Activated CD4-positive, CD25-positive, alpha-beta regulatory T cell treated with anti-CD3 and anti-CD28 coated beads, Interleukin-2, amount 50 U/mL, for 72 hours (primary cell): ENCODE results near the gene KLHL40.

Experiments
- DNase-seq: peaks from one replicate; pipeline ENCODE4 v3.0.0; 2021

The KLHL40 gene, protein sequence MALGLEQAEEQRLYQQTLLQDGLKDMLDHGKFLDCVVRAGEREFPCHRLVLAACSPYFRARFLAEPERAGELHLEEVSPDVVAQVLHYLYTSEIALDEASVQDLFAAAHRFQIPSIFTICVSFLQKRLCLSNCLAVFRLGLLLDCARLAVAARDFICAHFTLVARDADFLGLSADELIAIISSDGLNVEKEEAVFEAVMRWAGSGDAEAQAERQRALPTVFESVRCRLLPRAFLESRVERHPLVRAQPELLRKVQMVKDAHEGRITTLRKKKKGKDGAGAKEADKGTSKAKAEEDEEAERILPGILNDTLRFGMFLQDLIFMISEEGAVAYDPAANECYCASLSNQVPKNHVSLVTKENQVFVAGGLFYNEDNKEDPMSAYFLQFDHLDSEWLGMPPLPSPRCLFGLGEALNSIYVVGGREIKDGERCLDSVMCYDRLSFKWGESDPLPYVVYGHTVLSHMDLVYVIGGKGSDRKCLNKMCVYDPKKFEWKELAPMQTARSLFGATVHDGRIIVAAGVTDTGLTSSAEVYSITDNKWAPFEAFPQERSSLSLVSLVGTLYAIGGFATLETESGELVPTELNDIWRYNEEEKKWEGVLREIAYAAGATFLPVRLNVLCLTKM

DNA sequence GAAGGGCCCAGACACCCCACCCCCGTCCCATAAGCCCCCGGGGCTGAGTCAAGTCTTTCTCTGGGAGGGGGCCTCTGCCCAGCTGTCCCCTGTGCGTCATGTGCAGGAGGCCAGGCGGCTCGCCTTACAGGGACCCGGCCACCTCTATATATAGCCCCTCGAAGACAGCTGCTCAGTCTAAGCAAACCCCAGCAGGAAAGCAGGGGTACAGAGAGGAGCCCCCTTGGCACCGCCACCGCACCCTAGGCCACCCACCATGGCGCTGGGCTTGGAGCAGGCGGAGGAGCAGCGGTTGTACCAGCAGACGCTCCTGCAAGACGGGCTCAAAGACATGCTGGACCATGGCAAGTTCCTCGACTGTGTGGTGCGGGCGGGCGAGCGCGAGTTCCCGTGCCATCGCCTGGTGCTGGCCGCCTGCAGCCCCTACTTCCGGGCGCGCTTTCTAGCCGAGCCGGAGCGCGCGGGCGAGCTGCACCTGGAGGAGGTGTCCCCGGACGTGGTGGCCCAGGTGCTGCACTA, at the start of gene KLHL40:
Gene KLHL40 (plus strand): TSS at position 175 of the 519 bp plus-strand sequence. CDS start 82 bp downstream, at position 257.
- no peak for DNase-seq

DNA sequence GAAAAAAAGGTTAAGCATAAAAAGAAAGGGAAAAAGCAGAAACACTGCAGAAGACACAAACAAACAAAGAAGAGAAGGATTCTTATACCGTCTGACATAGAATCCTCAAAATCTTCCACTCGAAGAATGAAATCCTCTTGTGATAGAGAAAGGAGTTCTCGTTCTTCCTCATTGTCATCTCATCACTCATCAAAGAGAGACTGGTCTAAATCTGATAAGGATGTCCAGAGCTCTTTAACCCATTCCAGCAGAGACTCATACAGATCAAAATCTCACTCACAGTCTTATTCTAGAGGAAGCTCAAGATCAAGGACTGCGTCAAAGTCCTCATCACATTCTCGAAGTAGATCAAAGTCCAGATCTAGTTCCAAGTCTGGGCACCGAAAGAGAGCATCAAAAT, 48.3 kb upstream of the KLHL40 start:
- DNase-seq: no peak

DNA sequence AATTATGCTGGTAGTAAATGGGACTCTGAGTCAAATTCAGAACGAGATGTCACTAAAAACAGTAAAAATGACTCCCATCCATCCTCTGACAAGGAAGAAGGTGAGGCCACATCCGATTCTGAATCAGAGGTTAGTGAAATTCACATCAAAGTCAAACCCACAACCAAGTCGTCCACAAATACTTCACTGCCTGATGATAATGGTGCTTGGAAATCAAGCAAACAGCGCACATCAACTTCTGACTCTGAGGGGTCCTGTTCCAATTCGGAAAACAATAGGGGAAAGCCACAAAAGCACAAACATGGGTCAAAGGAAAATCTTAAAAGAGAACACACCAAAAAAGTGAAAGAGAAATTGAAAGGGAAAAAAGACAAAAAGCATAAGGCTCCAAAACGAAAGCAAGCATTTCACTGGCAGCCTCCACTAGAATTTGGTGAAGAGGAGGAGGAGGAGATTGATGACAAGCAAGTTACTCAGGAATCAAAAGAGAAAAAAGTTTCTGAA, 46.9 kb upstream of the KLHL40 start:
- no peak for DNase-seq

DNA sequence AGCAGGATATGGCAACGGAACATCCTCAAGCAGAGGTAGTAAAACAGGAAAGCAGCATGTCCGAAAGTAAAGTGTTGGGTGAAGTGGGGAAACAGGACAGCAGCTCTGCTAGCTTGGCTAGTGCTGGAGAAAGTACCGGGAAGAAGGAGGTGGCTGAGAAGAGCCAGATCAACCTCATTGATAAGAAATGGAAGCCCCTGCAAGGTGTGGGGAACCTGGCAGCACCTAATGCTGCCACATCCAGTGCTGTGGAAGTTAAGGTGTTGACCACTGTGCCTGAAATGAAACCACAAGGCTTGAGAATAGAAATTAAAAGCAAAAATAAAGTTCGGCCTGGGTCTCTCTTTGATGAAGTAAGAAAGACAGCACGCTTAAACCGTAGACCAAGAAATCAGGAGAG, 46.1 kb upstream of the KLHL40 start:
- no peak for DNase-seq

GRCh38 chr3:42640129-42640528, 45.2 kb upstream of the KLHL40 start:
- DNase-seq: no peak

GRCh38 chr3:42640771-42641370, 44.5 kb upstream of the KLHL40 start:
- DNase-seq: no peak

GRCh38 chr3:42647821-42648459, 37.4 kb upstream of the KLHL40 start:
- DNase-seq: no peak

GRCh38 chr3:42649006-42649405, 36.3 kb upstream of the KLHL40 start:
- no peak for DNase-seq

- DNase-seq: no peak
These were observed 35.6 kb upstream of the KLHL40 start for GRCh38 chr3:42649783-42650182.

- no peak for DNase-seq
These were observed 33.9 kb upstream of the KLHL40 start for GRCh38 chr3:42651248-42652091.

GRCh38 chr3:42652251-42652610, 33.1 kb upstream of the KLHL40 start:
- DNase-seq: no peak

GRCh38 chr3:42652611-42653302, 32.6 kb upstream of the KLHL40 start:
- DNase-seq: no peak

DNA sequence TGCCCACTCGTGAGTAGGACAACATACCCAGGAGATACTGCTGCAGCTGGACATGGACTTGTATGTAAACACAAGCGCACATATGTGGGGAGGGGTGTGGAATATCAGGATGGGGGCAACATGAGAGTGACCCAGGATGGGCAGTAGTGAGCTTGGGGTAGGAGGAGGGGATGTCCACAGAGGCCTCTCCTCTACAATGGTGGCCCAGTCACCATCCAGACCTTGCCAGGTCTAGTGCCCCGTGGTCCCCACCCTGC, 32.1 kb upstream of the KLHL40 start:
- DNase-seq: no peak

DNA sequence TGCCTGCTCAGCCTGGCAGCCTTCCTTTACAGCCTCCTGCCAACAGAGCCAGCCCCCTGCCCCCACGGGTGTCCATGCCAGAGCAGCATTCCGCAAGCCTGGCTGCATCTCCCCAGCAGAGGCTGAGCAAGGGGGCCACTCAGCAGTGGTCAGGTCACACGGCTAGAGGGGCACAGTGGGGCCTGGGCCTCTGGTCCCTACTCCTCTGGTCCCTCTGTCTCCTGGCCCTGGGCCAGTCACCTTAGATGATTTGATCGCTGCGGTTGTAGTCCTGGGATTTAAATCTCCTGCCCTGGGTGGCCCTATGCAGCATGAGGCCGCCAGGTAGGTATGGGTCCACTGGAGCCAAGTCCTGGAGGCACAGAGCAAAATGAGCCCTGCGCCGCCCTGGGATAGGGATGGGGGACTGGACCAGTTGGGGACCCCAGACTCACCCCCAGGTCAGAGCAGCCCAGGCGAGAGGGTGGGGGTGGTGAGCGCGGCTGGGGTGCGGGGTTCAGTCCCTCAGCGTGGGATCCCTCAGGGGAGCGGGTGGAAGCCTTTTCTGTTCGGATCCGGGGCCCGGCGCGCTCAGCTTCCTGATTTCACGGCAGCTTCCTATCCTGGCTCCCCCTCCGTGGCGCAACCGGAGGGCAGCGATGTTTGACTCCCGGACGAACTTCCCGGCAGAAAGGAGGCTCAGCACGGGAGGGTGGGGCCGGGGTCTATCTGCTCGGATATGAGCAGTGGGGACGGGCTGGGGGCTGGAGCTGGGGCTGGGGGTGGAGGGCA, 31.6 kb upstream of the KLHL40 start, which contains the start of gene ZBTB47:
Gene ZBTB47 (plus strand): TSS at position 138 of the 771 bp plus-strand sequence. CDS start 4,659 bp downstream, outside the sequence.
- DNase-seq: no peak

DNA sequence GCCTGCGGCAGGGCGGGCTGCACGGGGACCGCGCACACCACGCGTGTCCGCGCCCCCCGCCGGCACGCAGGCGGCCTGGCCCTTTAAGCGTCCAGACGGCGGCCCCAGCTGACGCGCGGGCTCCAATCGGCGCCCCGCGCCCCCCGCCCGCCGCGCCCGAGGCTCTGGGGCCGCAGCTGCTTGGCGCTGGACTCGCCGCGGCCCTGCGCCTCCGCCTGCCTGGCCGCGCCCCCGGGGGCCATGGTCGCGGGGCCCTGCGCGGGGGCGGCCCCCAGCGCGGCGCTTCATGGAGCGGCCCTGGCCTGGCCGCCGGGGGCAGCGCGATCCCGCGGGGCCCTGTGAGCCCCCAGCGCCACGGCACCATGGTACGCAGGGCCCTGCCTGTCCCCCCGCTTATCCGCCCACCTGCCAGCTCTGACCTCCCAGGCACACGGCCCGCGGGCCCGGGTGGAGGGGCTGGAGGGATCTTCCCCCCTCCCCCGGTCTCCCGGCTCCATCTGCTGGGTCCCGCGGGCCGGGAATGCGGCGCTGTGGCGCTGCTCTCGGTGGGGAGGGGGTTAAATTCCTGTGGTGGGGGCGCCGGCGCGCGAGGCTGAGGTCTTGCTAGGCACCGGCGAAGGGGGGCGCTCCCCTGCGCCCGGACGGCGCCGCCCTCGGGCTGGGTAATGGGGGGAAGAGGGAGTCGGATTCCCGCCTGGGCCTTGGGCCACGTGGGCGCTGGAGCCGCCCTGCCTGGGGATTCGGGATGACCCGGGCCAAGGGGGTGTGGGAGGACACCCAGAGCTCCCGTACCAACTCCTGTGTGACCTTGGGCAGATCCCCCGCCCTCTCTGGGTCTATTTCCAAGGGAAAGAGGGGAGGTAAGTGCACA, 30.8 kb upstream of the KLHL40 start:
- no peak for DNase-seq

DNA sequence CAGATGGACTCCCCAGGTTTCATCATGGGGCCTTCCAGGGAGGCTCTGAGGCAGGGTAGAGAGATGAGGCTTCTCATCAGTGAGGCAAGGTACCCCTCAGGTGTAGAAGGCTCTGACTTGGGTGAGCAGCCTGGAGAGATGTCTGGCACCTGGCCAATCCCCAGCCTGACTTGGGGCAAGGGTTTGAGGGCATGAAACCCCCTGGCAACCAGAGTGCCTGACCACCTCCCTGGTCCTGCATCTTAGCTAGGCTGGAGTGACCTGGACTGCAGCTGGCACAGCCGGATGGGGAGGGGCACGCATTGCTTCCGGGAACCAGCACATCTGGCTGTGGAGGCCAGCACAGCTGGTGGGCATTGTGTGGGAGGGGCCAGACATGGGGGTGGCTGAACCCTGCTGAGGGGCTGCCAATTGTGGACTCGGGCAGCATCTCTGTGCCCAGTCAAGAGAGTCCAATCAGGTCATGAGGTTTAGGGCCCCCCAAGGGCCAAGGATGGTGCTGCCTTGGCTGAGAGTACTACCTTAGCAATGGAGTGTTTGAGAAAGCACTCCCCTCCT, 29.9 kb upstream of the KLHL40 start:
- no peak for DNase-seq

GRCh38 chr3:42655980-42656679, 29.2 kb upstream of the KLHL40 start:
- no peak for DNase-seq

- DNase-seq: no peak
These were observed 28.4 kb upstream of the KLHL40 start for GRCh38 chr3:42656680-42657610.
